Measurements from ENCODE around the gene ACR.
A peak's percentile ranks its signal among the peaks of the same experiment; 100 is the strongest.

Gene ACR

DNA sequence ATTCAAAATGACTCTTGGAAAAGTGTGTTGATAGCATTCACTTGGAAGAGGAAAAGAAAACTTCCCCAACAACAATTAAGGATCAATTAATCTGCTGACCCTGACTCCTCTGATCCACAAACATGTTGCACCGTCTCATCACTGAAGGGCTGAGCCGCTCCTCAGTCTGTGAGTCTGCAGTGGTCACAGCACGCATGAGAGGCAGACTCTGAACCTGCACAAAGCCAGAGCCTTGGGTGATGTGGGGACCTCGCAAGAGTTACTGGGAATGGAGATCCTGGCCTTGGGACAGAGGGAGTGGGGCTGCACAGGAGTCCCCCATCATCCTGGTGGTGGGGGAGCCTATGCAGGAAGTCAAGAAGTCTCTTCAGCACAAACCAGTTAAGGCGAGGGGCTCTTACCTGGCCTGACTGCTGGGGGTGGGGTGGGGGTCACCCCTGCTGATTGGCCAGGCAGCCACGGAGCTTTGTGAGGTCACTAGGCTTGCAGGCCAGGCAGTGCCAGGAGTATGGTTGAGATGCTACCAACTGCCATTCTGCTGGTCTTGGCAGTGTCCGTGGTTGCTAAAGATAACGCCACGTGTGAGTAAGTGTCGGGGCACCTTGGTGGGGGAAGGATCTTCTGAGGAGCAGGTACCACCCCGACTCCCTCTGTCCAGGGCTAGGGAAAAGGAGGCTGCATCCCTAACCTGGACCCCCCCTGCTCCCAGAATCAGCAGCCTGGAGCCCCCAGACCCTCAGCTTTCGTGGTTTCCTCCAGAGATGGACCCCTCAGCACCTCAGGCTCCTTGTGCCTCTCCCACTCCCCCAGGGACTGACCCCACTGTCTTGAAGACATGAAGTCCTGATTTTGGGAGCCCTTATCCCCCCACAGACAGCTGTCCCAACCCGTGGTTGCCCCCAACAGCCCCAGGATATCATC lies at the start of gene ACR:
TSS of gene ACR (plus strand) at position 477 of the 921 bp plus-strand sequence. CDS start at position 509, 32 bp downstream.
- no peak for DNase-seq

GRCh38 chr22:50688448-50688847 lies 49.6 kb upstream of the ACR start:
- DNase-seq = no peak

DNA sequence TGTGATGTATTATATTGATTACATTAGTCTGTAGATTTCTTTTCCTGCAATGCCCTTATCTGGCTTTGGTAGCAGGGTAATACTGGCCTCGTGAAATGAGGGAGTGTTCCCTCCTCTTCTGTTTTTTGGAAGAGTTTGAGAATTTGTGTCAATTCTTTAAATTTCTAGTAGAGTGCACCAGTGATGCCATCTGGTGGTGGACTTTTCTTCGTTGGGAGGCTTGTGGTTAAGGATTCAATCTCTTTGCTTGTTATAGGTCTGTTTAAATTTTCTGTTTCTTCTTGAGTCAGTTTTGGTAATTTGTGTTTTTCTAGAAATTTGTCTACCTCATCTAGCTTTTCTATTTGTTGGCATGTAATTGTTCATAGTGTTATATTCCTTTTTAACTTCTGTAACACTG lies 46.5 kb upstream of the ACR start:
- DNase-seq = no peak

DNA sequence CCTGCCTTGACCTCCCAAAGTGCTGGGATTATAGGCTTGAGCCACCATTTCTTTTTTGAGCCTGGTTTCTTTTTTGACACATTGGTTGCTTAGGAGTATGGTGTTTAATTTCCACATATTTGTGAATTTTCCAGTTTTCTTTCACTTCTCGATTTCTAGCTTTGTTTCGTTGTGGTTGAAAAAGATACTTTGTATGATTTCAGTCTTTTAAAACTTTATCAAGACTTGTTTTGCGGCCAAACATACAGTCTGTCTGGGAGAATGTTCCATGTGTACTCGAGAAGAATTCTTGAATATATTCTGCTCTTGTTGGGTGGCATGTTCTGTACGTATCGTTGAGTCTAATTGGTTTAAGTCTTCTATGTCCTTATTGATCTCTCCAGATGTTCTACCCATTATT lies 44.5 kb upstream of the ACR start:
- DNase-seq = no peak

DNA sequence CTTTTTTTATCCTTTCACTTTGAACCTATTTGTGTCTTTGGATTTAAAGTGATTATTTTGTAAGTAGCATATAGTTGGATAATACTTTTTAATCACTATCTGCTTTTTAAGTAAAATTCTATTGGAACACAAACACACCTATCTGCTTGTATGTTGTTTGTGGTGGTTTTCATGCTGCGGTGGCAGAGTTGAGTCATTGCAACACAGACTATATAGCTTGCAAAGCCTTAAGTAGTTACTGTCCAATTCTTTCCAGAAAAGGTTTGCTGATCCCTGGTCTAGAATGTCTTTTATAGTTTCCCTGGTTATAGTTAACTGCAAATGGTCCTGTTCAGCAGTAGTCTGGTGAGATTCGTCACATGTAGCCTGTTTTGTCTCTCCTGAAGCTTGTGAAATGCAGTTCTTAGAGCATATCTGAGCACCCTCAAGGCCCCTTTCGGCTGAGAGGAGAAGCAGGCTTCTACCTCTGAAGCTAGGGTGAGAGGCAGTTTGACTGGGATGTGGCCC lies 43.9 kb upstream of the ACR start:
- DNase-seq = no peak

DNA sequence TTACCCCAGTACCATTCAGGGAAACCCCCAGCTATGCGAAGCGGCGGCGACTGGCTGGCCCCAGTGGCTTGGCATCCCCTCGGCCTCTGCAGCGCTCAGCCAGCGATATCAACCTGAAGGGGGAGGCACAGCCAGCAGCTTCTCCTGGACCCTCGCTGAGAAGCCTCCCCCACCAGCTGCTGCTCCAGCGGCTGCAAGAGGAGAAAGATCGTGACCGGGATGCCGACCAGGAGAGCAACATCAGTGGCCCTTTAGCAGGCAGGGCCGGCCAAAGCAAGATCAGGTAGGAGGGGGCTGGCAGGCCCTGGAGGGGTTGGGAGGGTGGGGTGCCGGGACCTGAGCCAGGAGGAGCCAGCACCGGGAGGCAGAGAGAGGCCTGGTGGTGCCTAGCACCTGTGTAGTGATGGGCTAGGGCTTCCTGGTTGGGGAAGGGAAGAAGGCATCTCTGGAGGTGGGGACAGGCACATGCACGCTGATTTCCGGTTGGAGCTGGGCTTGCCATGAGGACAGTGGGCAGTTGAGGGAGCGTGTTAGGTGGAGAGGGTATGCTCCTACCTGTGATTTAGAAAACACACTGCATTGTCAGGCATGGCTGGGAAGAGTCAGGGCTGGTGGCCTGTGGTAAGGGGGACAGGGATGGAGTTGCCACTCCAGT lies 43.1 kb upstream of the ACR start:
- DNase-seq = no peak

GRCh38 chr22:50695421-50696250 lies 42.4 kb upstream of the ACR start:
- peak; percentile 1 for DNase-seq

DNA sequence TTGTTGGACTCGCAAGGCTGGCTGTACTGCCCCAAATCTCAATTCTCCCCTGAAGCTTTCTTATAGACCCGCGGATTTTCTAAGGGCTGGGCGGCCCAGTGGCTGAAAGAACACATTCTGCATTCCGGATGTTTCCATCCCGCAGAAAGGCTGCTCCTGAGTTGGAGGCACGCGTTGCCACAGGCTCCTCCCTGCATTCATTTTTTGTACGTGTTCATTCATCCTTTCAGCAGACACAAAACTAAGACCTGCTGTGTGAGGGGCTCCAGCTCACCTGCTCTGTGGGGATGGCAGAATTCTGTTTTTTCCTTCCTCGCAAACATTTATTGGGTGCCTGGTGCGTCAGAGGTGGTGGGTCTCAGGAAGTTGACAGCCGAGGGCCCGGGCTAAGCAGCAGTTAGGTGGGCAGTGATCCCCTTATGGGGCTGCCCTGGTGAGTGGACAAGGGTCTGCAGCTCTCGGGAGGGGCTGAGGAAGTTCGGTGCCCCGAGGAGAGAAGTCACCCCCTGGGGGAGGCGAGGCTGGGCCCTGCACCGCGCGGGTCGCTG lies 41.7 kb upstream of the ACR start:
- no peak for DNase-seq

DNA sequence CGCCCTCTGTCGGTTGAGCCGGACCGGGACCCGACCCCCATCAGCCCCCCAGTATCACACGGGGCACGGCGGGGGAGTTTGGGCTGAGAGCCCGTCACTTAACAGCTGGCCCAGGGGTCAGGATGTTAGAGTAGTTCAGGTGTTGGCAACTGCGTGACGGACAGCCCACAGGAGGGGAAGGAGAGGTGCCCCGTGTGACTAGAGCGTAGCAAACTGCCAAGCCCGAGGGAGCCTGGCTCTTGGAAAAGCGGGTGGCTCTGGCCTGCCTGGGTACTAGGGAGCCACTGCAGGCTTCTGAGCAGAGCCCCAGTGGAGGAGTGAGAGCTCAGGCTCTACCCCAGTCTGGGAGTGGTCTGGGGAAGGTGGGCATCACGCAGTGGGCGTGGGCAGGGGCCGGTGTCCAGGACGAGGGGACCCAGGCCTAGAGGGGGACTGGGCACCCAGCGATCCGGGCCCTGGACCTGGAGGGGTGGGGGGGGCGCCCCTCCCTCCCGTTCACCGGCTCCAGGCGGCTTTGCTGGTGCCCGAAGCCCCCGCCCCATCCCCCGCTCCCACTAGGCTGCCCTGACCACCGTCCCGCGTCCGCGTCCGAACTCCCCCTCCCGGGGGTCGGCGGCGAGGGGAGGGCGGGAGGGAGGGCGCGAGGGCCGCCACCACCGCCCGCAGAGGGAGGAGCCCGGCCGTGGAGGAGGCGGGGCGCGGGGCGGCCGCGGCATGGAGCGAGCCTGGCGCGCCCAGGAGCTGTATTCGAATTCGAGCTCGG lies 41.0 kb upstream of the ACR start:
- peak; percentile 0 for DNase-seq

- no peak for DNase-seq
Measured at GRCh38 chr22:50697667-50698506, 40.1 kb upstream of the ACR start.

DNA sequence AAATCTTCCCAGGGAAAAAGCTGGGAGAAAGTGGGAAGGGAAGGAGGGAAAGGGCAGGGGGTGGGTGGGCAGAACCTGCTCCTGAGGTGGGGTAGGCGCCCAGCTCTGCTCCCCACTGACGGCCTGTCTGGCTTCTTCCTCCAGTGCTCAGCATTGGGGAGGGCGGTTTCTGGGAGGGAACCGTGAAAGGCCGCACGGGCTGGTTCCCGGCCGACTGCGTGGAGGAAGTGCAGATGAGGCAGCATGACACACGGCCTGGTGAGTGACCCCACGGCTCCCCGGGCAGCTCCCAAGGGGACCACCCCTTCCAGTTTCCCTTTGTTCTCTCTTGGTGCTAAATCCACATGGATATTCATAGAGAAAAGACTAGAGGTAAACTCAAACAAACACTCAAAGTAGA lies 39.5 kb upstream of the ACR start:
- no peak for DNase-seq

- no peak for DNase-seq
Measured at GRCh38 chr22:50699001-50699755, 38.8 kb upstream of the ACR start.

DNA sequence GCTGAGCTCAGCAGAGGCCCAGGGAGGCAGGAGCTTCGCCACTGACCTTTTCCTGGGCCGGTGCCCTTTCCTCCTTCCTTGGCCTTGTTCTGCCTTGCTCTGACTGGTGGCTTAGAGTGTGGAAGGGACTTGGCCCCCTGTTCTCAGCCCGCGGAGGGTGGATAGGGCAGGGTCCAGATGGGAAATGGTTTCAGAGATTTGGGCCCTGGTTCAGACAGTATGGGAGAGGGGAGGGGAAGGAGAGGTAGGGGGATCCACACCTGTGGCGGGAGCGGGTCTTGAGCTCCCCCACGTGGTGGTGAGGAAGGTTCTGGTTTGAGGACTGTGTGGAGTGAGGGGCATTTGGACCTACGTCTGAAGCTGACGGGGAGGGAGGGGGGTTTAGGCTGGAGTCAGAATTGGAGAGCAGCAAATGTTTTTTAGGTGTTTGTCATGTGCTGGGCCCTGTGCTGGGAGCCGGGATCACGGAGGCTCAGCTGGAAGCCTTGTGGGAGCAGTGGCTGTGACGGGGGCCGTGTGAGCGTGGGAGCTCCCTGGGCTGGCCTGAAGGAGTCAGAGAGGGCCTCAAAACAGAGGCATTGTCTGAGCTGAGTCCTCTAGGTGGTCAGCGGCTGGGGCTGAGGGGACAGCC lies 38.1 kb upstream of the ACR start:
- DNase-seq = no peak

GRCh38 chr22:50700387-50701075 lies 37.5 kb upstream of the ACR start:
- no peak for DNase-seq

GRCh38 chr22:50701076-50701419 lies 37.0 kb upstream of the ACR start:
- no peak for DNase-seq

DNA sequence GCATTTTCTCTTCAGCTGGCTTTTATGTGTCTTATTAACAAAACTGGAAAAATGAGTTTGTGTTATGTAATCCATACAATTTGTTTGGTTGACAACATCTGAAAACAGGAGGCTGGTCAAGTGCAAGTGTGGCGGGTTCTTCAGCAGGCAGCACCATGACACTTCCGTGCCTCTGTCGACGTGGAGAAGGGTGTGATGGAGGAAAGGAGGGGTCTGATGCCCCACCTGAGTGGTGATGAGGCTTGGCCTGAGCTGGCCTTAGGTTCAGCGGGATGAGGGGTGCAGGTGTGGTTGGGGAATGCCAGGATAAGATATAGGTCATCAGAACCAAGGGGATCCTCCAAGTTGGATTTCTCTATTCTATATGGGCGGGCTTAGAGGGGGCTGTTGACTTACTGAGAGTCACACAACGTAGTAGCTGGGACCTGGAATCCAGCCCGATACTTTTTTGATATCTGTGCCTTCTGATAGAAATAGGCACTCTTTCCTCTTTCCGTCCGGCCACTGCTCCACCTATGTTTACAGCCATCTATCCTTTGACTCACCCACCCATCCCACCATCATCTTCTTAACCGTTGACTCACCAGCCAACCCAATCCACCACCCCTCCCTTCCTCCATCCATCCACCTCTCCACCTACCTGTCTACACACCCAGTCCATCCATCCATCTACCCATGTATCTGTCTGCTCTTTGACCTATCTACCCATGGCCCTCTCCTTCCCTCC lies 36.4 kb upstream of the ACR start:
- DNase-seq = no peak

GRCh38 chr22:50702261-50702671 lies 35.7 kb upstream of the ACR start:
- DNase-seq = no peak
